ENCODE measurements around the gene USP47.
"Not testable (repeated sequence)": the region's sequence is repeated elsewhere in the genome, so short reads cannot be mapped to it uniquely, and the experiment has no call there.

USP47 gene

GRCh38 chr11:11826260-11826659, 15.5 kb upstream of the USP47 start:
- no peak for DNase-seq

- no peak for DNase-seq
Observed at GRCh38 chr11:11827272-11827671, 14.5 kb upstream of the USP47 start.

- DNase-seq = not testable (repeated sequence)
Observed at GRCh38 chr11:11831406-11831805, 10.4 kb upstream of the USP47 start.

- no peak for DNase-seq
Observed at GRCh38 chr11:11836676-11837231, 5.0 kb upstream of the USP47 start.

GRCh38 chr11:11839718-11840117, 2.1 kb upstream of the USP47 start:
- DNase-seq = no peak

- DNase-seq = peak; percentile 71 to 80
Observed at GRCh38 chr11:11841116-11841722, 553 bp upstream of the USP47 start.

GRCh38 chr11:11842421-11843008, 743 bp downstream of the USP47 start:
- DNase-seq = peak in 1 of 2 donors; percentile 55

GRCh38 chr11:11843211-11843621, 1.4 kb downstream of the USP47 start:
- DNase-seq = no peak

- no peak for DNase-seq
Observed at GRCh38 chr11:11843642-11844041, 1.9 kb downstream of the USP47 start.

GRCh38 chr11:11844272-11844671, 2.5 kb downstream of the USP47 start:
- no peak for DNase-seq

- DNase-seq = no peak
Observed at GRCh38 chr11:11845071-11845470, 3.3 kb downstream of the USP47 start.

- DNase-seq = no peak
Observed at GRCh38 chr11:11845551-11845950, 3.8 kb downstream of the USP47 start.

GRCh38 chr11:11847082-11847481, 5.3 kb downstream of the USP47 start:
- DNase-seq = no peak

- DNase-seq = peak in 1 of 2 donors; percentile 41
Observed at GRCh38 chr11:11848891-11849746, 7.3 kb downstream of the USP47 start.

- DNase-seq = no peak
Observed at GRCh38 chr11:11850668-11851067, 8.9 kb downstream of the USP47 start.

- no peak for DNase-seq
Observed at GRCh38 chr11:11856638-11857037, 14.9 kb downstream of the USP47 start.

GRCh38 chr11:11857769-11858168, 16.0 kb downstream of the USP47 start:
- no peak for DNase-seq

- no peak for DNase-seq
Observed at GRCh38 chr11:11858676-11859075, 16.9 kb downstream of the USP47 start.

- DNase-seq = no peak
Observed at GRCh38 chr11:11860103-11860979, 18.6 kb downstream of the USP47 start.

- DNase-seq = no peak
Observed at GRCh38 chr11:11862999-11863398, 21.2 kb downstream of the USP47 start.

- DNase-seq = no peak
Observed at GRCh38 chr11:11864332-11864731, 22.6 kb downstream of the USP47 start.

- DNase-seq = no peak
Observed at GRCh38 chr11:11864803-11865202, 23.0 kb downstream of the USP47 start.

- no peak for DNase-seq
Observed at GRCh38 chr11:11865449-11865848, 23.7 kb downstream of the USP47 start.
